ENCODE measurements around the gene PKP1. TPM values are rescaled to one million over a fixed set of nuclear protein-coding genes. Genes with fewer than 3 reads are reported as not detected.

Gene PKP1
- total and polyA plus RNA-seq, 5 donors from 2014 or later, result not detected

- Mint-ChIP-seq H3K4me1 (no peaks in the 10 kb centered on the region), H3K4me3 (no peak overlapping the region), H3K27me3 (peaks cover 7% of the 10 kb centered on the region), H3K9me3 (no peaks in the 10 kb centered on the region), H3K36me3 (no peaks in the 10 kb centered on the region), H3K27ac (no peak overlapping the region)
- H3K9me3 ChIP-seq (ENCODE audit: control insufficient read depth in 2 of 2, low read length in 2 of 2), result no peaks in the 10 kb centered on the region
- ATAC-seq (ENCODE audit: low read depth in 2 of 2) (no peak), DNase-seq (no peak)
- H3K4me1 ChIP-seq (ENCODE audit: control insufficient read depth, insufficient read depth, low read length, poor library complexity, severe bottlenecking), result no peaks in the 10 kb centered on the region
- no peak overlapping the region for H3K4me3 ChIP-seq (ENCODE audit: low read depth, low read length)
- no peak overlapping the region for H3K27ac ChIP-seq (ENCODE audit: insufficient read depth, low read length, poor library complexity, severe bottlenecking)
- no peaks in the 10 kb centered on the region for H3K27me3 ChIP-seq (ENCODE audit: control insufficient read depth, insufficient read depth, low read length)
- H3K36me3 ChIP-seq (ENCODE audit: control insufficient read depth, insufficient read depth, low read length), result no peaks in the 10 kb centered on the region
Measured at GRCh38 chr1:201328576-201328975, 45.3 kb downstream of the PKP1 start.

- H3K27ac ChIP-seq (ENCODE audit: insufficient read depth, low read length, poor library complexity, severe bottlenecking), result no peak overlapping the region
- Mint-ChIP-seq H3K9me3 (no peaks in the 10 kb centered on the region), H3K27me3 (peaks cover 4% of the 10 kb centered on the region), H3K4me1 (no peaks in the 10 kb centered on the region), H3K4me3 (no peak overlapping the region), H3K36me3 (no peaks in the 10 kb centered on the region), H3K27ac (no peak overlapping the region)
- H3K36me3 ChIP-seq (ENCODE audit: control insufficient read depth, insufficient read depth, low read length), result no peaks in the 10 kb centered on the region
- no peak overlapping the region for H3K4me3 ChIP-seq (ENCODE audit: low read depth, low read length)
- DNase-seq (no peak), ATAC-seq (ENCODE audit: low read depth in 2 of 2) (no peak)
- H3K27me3 ChIP-seq (ENCODE audit: control insufficient read depth, insufficient read depth, low read length), result no peaks in the 10 kb centered on the region
- no peaks in the 10 kb centered on the region for H3K9me3 ChIP-seq (ENCODE audit: control insufficient read depth in 2 of 2, low read length in 2 of 2)
- H3K4me1 ChIP-seq (ENCODE audit: control insufficient read depth, insufficient read depth, low read length, poor library complexity, severe bottlenecking), result no peaks in the 10 kb centered on the region
Measured at GRCh38 chr1:201329286-201329685, 46.0 kb downstream of the PKP1 start.

GRCh38 chr1:201329801-201330200 lies 46.5 kb downstream of the PKP1 start:
- DNase-seq (no peak), ATAC-seq (ENCODE audit: low read depth in 2 of 2) (no peak)
- no peak overlapping the region for H3K4me3 Mint-ChIP-seq
- peaks cover 4% of the 10 kb centered on the region for H3K27me3 Mint-ChIP-seq
- H3K4me1 Mint-ChIP-seq, result no peaks in the 10 kb centered on the region
- no peak overlapping the region for H3K4me3 ChIP-seq (ENCODE audit: low read depth, low read length)
- H3K27me3 ChIP-seq (ENCODE audit: control insufficient read depth, insufficient read depth, low read length), result no peaks in the 10 kb centered on the region
- no peaks in the 10 kb centered on the region for H3K4me1 ChIP-seq (ENCODE audit: control insufficient read depth, insufficient read depth, low read length, poor library complexity, severe bottlenecking)
- H3K36me3 Mint-ChIP-seq, result no peaks in the 10 kb centered on the region
- H3K36me3 ChIP-seq (ENCODE audit: control insufficient read depth, insufficient read depth, low read length), result no peaks in the 10 kb centered on the region
- H3K9me3 ChIP-seq (ENCODE audit: control insufficient read depth in 2 of 2, low read length in 2 of 2), result no peaks in the 10 kb centered on the region
- H3K9me3 Mint-ChIP-seq, result no peaks in the 10 kb centered on the region
- H3K27ac ChIP-seq (ENCODE audit: insufficient read depth, low read length, poor library complexity, severe bottlenecking), result no peak overlapping the region
- H3K27ac Mint-ChIP-seq, result no peak overlapping the region

GRCh38 chr1:201330541-201330940 lies 47.2 kb downstream of the PKP1 start:
- Mint-ChIP-seq H3K36me3 (no peaks in the 10 kb centered on the region), H3K4me3 (no peak overlapping the region), H3K4me1 (no peaks in the 10 kb centered on the region), H3K9me3 (no peaks in the 10 kb centered on the region), H3K27me3 (peaks cover 4% of the 10 kb centered on the region), H3K27ac (no peak overlapping the region)
- H3K27ac ChIP-seq (ENCODE audit: insufficient read depth, low read length, poor library complexity, severe bottlenecking), result no peak overlapping the region
- no peak for DNase-seq
- H3K9me3 ChIP-seq (ENCODE audit: control insufficient read depth in 2 of 2, low read length in 2 of 2), result no peaks in the 10 kb centered on the region
- H3K36me3 ChIP-seq (ENCODE audit: control insufficient read depth, insufficient read depth, low read length), result no peaks in the 10 kb centered on the region
- no peak for ATAC-seq (ENCODE audit: low read depth in 2 of 2)
- no peaks in the 10 kb centered on the region for H3K27me3 ChIP-seq (ENCODE audit: control insufficient read depth, insufficient read depth, low read length)
- no peaks in the 10 kb centered on the region for H3K4me1 ChIP-seq (ENCODE audit: control insufficient read depth, insufficient read depth, low read length, poor library complexity, severe bottlenecking)
- H3K4me3 ChIP-seq (ENCODE audit: low read depth, low read length), result no peak overlapping the region

- Histone ChIP-seq H3K27ac (ENCODE audit: insufficient read depth, low read length, poor library complexity, severe bottlenecking) (no peak overlapping the region), H3K9me3 (ENCODE audit: control insufficient read depth in 2 of 2, low read length in 2 of 2) (no peaks in the 10 kb centered on the region), H3K27me3 (ENCODE audit: control insufficient read depth, insufficient read depth, low read length) (no peaks in the 10 kb centered on the region), H3K36me3 (ENCODE audit: control insufficient read depth, insufficient read depth, low read length) (no peaks in the 10 kb centered on the region), H3K4me1 (ENCODE audit: control insufficient read depth, insufficient read depth, low read length, poor library complexity, severe bottlenecking) (no peaks in the 10 kb centered on the region), H3K4me3 (ENCODE audit: low read depth, low read length) (no peak overlapping the region)
- ATAC-seq (ENCODE audit: low read depth in 2 of 2) (no peak), DNase-seq (no peak)
- Mint-ChIP-seq H3K36me3 (no peaks in the 10 kb centered on the region), H3K9me3 (no peaks in the 10 kb centered on the region), H3K4me1 (no peaks in the 10 kb centered on the region), H3K27ac (no peak overlapping the region), H3K27me3 (peaks cover 4% of the 10 kb centered on the region), H3K4me3 (no peak overlapping the region)
Measured at GRCh38 chr1:201331166-201331565, 47.9 kb downstream of the PKP1 start.

GRCh38 chr1:201332021-201332420 lies 48.7 kb downstream of the PKP1 start:
- no peak overlapping the region for H3K4me3 ChIP-seq (ENCODE audit: low read depth, low read length)
- no peak overlapping the region for H3K4me3 Mint-ChIP-seq
- H3K36me3 ChIP-seq (ENCODE audit: control insufficient read depth, insufficient read depth, low read length), result no peaks in the 10 kb centered on the region
- no peaks in the 10 kb centered on the region for H3K27me3 ChIP-seq (ENCODE audit: control insufficient read depth, insufficient read depth, low read length)
- no peaks in the 10 kb centered on the region for H3K9me3 ChIP-seq (ENCODE audit: control insufficient read depth in 2 of 2, low read length in 2 of 2)
- no peaks in the 10 kb centered on the region for H3K27me3 Mint-ChIP-seq
- no peak overlapping the region for H3K27ac Mint-ChIP-seq
- ATAC-seq (ENCODE audit: low read depth in 2 of 2), result no peak
- DNase-seq, result no peak
- no peaks in the 10 kb centered on the region for H3K4me1 Mint-ChIP-seq
- H3K27ac ChIP-seq (ENCODE audit: insufficient read depth, low read length, poor library complexity, severe bottlenecking), result no peak overlapping the region
- no peaks in the 10 kb centered on the region for H3K9me3 Mint-ChIP-seq
- H3K36me3 Mint-ChIP-seq, result no peaks in the 10 kb centered on the region
- H3K4me1 ChIP-seq (ENCODE audit: control insufficient read depth, insufficient read depth, low read length, poor library complexity, severe bottlenecking), result no peaks in the 10 kb centered on the region

- Histone ChIP-seq H3K4me1 (ENCODE audit: control insufficient read depth, insufficient read depth, low read length, poor library complexity, severe bottlenecking) (no peaks in the 10 kb centered on the region), H3K4me3 (ENCODE audit: low read depth, low read length) (no peak overlapping the region), H3K27me3 (ENCODE audit: control insufficient read depth, insufficient read depth, low read length) (no peaks in the 10 kb centered on the region), H3K9me3 (ENCODE audit: control insufficient read depth in 2 of 2, low read length in 2 of 2) (no peaks in the 10 kb centered on the region), H3K36me3 (ENCODE audit: control insufficient read depth, insufficient read depth, low read length) (no peaks in the 10 kb centered on the region), H3K27ac (ENCODE audit: insufficient read depth, low read length, poor library complexity, severe bottlenecking) (no peak overlapping the region)
- no peak for DNase-seq
- Mint-ChIP-seq H3K4me1 (no peaks in the 10 kb centered on the region), H3K4me3 (no peak overlapping the region), H3K27ac (no peak overlapping the region), H3K36me3 (no peaks in the 10 kb centered on the region), H3K9me3 (no peaks in the 10 kb centered on the region), H3K27me3 (no peaks in the 10 kb centered on the region)
- no peak for ATAC-seq (ENCODE audit: low read depth in 2 of 2)
Measured at GRCh38 chr1:201332616-201333335, 49.5 kb downstream of the PKP1 start.

Measured in CD4-positive, CD25-positive, alpha-beta regulatory T cell (primary cell).